PFSK-1 (cell line): ENCODE results near the gene SUOX.

ENCODE experiments used
- FOXP2 ChIP-seq: optimal IDR thresholded peaks from 2 replicates; pipeline ENCODE3; 2011; ENCODE audit warnings: borderline replicate concordance, control low read depth, inconsistent platforms; ENCODE audit not compliant: insufficient read depth; ENCODE audit errors: extremely low read length, extremely low read depth
- POLR2AphosphoS5 ChIP-seq: IDR thresholded peaks from 2 replicates; pipeline ENCODE4 v1.6.1; 2012; ENCODE audit warnings: low read depth, mild to moderate bottlenecking, control low read depth, low read length, moderate library complexity
- SIN3A ChIP-seq: IDR thresholded peaks from 2 replicates; pipeline ENCODE4 v1.6.1; 2012; ENCODE audit warnings: mild to moderate bottlenecking, low read length, moderate library complexity, borderline replicate concordance; ENCODE audit not compliant: insufficient read depth
- TAF1 ChIP-seq: IDR thresholded peaks from 2 replicates; pipeline ENCODE4 v1.6.1; 2012; ENCODE audit warnings: low read length, control low read depth, borderline replicate concordance; ENCODE audit not compliant: insufficient read depth
- TF ChIP-seq, protein P1 (sequence below), 2 experiments: IDR thresholded peaks; 2 replicates each; pipeline versions ENCODE4 v1.6.1 to v1.8.0; 2011 to 2012; ENCODE audit warnings: low read depth in 2 of 2, low read length in 2 of 2, control low read depth in 1 of 2, inconsistent platforms in 1 of 2, mild to moderate bottlenecking in 1 of 2, moderate library complexity in 1 of 2; ENCODE audit not compliant: insufficient read depth in 1 of 2

Gene SUOX

DNA sequence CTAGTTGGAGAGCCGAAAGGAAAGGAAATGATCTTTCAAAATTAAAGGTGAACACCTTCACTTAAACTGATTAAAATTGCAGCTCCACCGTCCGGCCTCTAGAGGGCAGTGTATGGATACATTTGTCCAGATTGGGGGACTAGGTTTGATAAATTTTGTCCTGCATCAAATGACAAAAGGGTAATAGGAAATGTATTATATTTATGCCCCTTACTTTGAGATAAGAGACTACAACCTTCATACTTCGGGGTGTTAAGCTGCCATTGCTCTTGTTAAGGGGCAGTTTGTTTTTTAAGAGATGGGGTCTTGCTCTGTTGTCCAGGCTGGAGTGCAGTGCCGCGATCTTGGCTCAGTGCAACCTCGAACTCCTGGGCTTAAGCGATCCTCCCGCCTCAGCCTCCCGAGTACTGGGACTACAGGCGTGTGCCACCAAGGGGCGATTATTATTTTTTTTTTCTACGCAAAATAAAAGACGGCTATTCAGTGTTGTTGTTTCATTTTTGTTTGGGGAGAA lies 818 bp upstream of the SUOX start:
- TF ChIP-seq FOXP2, result no peak
- TF ChIP-seq, protein P1, sequence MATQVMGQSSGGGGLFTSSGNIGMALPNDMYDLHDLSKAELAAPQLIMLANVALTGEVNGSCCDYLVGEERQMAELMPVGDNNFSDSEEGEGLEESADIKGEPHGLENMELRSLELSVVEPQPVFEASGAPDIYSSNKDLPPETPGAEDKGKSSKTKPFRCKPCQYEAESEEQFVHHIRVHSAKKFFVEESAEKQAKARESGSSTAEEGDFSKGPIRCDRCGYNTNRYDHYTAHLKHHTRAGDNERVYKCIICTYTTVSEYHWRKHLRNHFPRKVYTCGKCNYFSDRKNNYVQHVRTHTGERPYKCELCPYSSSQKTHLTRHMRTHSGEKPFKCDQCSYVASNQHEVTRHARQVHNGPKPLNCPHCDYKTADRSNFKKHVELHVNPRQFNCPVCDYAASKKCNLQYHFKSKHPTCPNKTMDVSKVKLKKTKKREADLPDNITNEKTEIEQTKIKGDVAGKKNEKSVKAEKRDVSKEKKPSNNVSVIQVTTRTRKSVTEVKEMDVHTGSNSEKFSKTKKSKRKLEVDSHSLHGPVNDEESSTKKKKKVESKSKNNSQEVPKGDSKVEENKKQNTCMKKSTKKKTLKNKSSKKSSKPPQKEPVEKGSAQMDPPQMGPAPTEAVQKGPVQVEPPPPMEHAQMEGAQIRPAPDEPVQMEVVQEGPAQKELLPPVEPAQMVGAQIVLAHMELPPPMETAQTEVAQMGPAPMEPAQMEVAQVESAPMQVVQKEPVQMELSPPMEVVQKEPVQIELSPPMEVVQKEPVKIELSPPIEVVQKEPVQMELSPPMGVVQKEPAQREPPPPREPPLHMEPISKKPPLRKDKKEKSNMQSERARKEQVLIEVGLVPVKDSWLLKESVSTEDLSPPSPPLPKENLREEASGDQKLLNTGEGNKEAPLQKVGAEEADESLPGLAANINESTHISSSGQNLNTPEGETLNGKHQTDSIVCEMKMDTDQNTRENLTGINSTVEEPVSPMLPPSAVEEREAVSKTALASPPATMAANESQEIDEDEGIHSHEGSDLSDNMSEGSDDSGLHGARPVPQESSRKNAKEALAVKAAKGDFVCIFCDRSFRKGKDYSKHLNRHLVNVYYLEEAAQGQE (IDR thresholded peaks at IDR 0.05; ENCODE audit: insufficient read depth in 1 of 2, low read depth in 2 of 2, low read length in 2 of 2), result no peak
- no peak for TF ChIP-seq TAF1
- no peak for TF ChIP-seq POLR2AphosphoS5
- TF ChIP-seq SIN3A, result no peak

DNA sequence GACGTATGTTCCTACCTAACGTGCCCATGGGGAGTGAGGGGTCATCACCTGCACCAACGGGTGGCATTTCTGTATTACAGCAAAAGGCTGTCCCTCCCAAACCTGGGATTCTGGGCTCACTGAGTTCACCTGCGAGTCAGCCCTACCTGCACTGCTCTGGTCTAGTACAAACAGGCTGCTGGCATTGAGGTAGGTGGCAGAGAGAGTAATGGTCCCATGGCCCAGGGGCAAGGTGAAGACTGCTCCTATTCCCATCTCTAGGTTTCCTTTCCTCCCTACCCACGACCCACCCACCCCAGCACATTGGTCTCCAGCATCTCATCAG lies 421 bp downstream of the SUOX start:
- TF ChIP-seq SIN3A (no peak), FOXP2 (no peak), POLR2AphosphoS5 (no peak), TAF1 (no peak)
- TF ChIP-seq, protein P1 (IDR thresholded peaks at IDR 0.05; ENCODE audit: insufficient read depth in 1 of 2, low read depth in 2 of 2, low read length in 2 of 2), result no peak

DNA sequence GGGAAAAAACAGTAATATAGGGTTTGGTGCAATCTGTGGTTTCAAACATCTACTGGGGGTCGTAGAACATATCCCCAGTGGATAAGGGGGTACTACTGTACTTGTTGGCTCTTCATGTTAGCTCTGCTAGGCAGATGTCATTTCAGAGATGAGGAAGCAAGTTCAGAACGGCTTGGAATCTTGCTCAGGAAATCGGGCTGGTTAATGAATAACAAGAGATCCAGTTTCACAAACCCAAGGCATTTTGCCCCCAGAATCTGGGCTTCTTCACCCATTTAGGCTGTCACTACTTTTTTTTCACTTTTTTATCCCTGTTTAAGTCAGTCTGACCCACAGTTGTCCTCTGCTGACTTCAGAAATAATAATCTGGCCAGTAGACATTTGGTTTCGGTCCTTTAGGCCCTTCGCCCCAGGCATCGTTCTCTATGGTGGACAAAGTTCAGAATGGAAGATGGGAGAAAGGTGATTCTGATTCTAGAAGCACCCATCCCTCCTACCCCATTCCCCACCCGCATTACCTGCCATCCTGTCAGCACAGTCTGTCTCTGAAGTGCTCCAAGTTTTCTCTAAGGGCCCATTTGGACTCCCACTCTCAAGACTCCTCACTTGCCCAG lies 4.5 kb downstream of the SUOX start:
- no peak for TF ChIP-seq FOXP2
- TF ChIP-seq, protein P1 (IDR thresholded peaks at IDR 0.05; ENCODE audit: insufficient read depth in 1 of 2, low read depth in 2 of 2, low read length in 2 of 2), result no peak
- no peak for TF ChIP-seq TAF1
- TF ChIP-seq SIN3A, result no peak
- TF ChIP-seq POLR2AphosphoS5, result no peak

DNA sequence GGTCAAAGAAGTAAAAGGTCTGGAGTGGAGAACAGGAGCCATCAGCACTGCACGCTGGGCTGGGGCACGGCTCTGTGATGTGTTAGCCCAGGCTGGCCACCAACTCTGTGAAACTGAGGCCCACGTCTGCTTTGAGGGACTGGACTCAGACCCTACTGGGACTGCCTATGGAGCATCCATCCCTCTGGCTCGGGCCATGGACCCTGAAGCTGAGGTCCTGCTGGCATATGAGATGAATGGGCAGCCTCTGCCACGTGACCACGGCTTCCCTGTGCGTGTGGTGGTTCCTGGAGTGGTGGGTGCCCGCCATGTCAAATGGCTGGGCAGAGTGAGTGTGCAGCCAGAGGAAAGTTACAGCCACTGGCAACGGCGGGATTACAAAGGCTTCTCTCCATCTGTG lies 7.1 kb downstream of the SUOX start:
- TF ChIP-seq, protein P1 (IDR thresholded peaks at IDR 0.05; ENCODE audit: insufficient read depth in 1 of 2, low read depth in 2 of 2, low read length in 2 of 2), result no peak
- TF ChIP-seq TAF1, result no peak
- no peak for TF ChIP-seq FOXP2
- no peak for TF ChIP-seq SIN3A
- no peak for TF ChIP-seq POLR2AphosphoS5
